Type B pancreatic cell (in vitro differentiated cells): Measurements from ENCODE around the gene TRMU. TPM values are rescaled to one million over a fixed set of nuclear protein-coding genes. Genes with fewer than 3 reads are reported as not detected.

ENCODE experiments used
- DNase-seq: peaks from one replicate; pipeline ENCODE4 v3.0.0; 2021; ENCODE audit warnings: mixed read lengths; ENCODE audit not compliant: unreplicated experiment; ENCODE audit errors: extremely low spot score
- H3K27ac Mint-ChIP-seq: 2 replicates; pipeline ENCODE4 v1.8.0; 2021; ENCODE audit warnings: mild to moderate bottlenecking, mixed read lengths
- H3K27me3 Mint-ChIP-seq: 2 replicates; pipeline ENCODE4 v1.8.0; 2021; ENCODE audit warnings: mixed read lengths
- H3K36me3 Mint-ChIP-seq: 2 replicates; pipeline ENCODE4 v1.8.0; 2021; ENCODE audit warnings: mixed read lengths
- H3K4me1 Mint-ChIP-seq: one replicate; pipeline ENCODE4 v1.8.0; 2021; ENCODE audit warnings: mixed read lengths; ENCODE audit not compliant: unreplicated experiment
- H3K4me3 Mint-ChIP-seq: 2 replicates; pipeline ENCODE4 v1.8.0; 2021; ENCODE audit warnings: mild to moderate bottlenecking, mixed read lengths
- H3K9me3 Mint-ChIP-seq: 2 replicates; pipeline ENCODE4 v1.8.0; 2021; ENCODE audit warnings: mixed read lengths
- total RNA-seq: library from RNA; stranded (reverse); gene quantifications from 2 replicates; pipeline ENCODE4 v1.2.1, GENCODE V29; 2021; ENCODE audit warnings: low replicate concordance
- TF ChIP-seq, protein P1 (sequence below): fragments of 200-600 bp; sonication (generic); conservative IDR thresholded peaks from 2 replicates; pipeline ENCODE4 v1.5.0; 2021; ENCODE audit warnings: antibody characterized with exemption, mild to moderate bottlenecking

The TRMU gene
- total RNA-seq, 1 donor from 2014 or later, result 68.4 TPM

DNA sequence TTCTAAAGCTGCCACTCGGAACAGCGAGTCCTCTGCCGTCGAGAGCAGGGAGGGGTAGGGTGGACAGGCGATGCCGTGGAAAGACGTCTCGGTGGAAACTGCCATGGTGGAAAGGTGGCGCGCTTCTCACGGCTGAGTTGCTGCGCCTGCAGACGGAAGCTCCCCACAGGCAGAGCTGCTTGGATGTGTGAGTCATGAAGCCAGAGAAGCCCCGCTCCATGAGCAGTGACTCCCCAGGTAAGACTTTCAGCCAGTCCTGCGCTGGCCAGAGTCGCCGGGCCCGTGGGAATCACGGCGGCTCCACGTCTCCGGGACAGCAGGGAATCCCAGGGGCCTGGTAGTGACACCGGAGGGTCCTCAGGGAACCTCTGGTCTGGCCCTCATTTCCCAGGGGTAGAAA, 4.0 kb upstream of the TRMU start:
- TF ChIP-seq, protein P1, sequence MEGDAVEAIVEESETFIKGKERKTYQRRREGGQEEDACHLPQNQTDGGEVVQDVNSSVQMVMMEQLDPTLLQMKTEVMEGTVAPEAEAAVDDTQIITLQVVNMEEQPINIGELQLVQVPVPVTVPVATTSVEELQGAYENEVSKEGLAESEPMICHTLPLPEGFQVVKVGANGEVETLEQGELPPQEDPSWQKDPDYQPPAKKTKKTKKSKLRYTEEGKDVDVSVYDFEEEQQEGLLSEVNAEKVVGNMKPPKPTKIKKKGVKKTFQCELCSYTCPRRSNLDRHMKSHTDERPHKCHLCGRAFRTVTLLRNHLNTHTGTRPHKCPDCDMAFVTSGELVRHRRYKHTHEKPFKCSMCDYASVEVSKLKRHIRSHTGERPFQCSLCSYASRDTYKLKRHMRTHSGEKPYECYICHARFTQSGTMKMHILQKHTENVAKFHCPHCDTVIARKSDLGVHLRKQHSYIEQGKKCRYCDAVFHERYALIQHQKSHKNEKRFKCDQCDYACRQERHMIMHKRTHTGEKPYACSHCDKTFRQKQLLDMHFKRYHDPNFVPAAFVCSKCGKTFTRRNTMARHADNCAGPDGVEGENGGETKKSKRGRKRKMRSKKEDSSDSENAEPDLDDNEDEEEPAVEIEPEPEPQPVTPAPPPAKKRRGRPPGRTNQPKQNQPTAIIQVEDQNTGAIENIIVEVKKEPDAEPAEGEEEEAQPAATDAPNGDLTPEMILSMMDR, result no peak
- Mint-ChIP-seq H3K27me3 (no peaks in the 10 kb centered on the region), H3K9me3 (no peaks in the 10 kb centered on the region), H3K27ac (no peak overlapping the region), H3K36me3 (peaks cover 2% of the 10 kb centered on the region), H3K4me3 (no peak overlapping the region), H3K4me1 (peaks cover 6% of the 10 kb centered on the region)
- DNase-seq, result no peak

DNA sequence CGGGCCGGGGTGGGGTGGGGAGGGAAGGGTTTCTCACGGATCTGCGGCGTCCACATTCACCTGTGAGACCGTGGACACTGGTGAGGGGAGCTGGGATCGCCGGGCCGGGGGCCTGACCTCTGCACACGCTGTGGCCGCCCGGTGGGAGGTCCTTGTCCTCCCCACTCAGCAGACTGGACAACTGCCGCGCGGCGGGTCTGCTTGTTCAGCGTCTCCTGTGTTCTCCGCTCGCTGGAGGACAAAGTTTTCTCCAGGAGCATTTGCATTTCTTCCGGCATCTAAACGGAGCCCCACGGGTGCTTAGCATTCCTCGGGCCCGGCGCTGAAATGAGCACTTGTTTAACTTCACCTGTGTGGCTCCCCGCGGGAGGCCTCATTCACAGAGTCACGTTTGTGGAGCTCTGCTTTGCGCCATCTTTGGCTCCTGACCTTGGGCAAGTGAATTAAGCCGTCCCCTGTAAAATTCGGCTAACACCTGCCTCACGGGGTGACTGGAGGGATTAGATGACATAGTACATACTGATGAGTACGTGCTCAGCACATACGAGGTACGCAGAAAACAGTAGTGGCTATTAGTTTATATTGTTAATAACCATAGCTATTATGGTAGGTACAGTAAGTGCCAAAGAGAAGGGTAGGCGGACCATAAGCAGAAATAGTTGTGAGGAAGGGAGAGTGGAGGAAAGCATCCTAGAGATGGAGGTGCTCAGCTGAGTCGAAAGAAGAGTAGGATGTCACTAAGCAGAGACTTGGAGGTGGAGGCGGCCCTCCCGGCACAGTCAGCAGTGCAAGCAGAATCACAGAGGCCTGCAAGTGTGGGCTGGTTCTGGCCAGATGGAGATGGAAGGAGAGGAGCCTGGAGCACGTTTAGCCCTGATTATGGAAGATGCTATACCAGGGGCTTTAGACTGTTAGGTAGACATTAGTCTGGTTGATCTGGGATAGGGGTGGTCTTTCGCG, 885 bp downstream of the TRMU start:
- Mint-ChIP-seq H3K27me3 (no peaks in the 10 kb centered on the region), H3K4me3 (peak overlapping the region; percentile 93), H3K4me1 (peaks cover 12% of the 10 kb centered on the region), H3K9me3 (no peaks in the 10 kb centered on the region), H3K36me3 (peaks cover 15% of the 10 kb centered on the region), H3K27ac (peak overlapping the region; percentile 79)
- no peak for DNase-seq
- TF ChIP-seq, protein P1, result no peak

DNA sequence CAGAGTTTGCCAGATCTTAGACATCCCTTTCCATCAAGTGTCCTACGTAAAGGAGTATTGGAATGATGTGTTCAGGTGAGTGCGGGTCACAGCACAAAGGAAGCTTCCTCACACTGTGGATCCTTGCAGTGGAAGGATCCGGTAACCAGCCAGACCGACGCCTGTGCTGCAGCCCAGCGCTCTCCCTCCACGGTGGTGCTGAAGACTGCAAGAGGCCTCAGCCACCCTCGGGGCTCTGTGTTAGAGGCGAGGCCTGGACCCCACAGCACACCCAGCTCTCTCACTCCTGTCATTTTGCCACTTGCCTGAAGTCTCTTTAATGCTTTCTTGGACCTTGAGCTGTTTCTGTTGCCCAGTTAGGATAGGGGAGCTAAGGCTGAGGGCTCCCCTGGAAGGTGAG, 2.4 kb downstream of the TRMU start:
- peaks cover 15% of the 10 kb centered on the region for H3K36me3 Mint-ChIP-seq
- no peak for DNase-seq
- peaks cover 12% of the 10 kb centered on the region for H3K4me1 Mint-ChIP-seq
- no peaks in the 10 kb centered on the region for H3K9me3 Mint-ChIP-seq
- no peaks in the 10 kb centered on the region for H3K27me3 Mint-ChIP-seq
- H3K4me3 Mint-ChIP-seq, result peak overlapping the region; percentile 6
- TF ChIP-seq, protein P1, result no peak
- H3K27ac Mint-ChIP-seq, result no peak overlapping the region

DNA sequence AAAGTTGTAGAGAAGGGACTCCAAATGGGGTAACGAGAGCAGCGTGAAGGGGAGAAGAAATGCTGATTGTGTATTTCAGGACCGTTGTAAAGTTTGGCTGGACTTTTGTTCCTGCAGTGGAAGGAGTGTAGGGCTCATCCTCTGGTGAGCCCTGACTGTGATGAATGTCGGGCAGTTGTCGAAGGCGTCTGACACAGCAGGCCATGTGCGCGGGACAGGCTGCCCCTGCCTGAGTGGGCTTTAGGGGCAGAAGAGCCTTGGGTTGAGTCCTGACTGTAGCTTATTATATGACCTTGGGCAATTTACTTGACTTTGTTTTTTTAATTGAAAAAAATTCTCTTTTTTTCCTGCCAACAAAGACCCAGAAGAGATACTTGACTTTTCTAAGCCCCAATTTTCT, 3.1 kb downstream of the TRMU start:
- Mint-ChIP-seq H3K36me3 (peaks cover 15% of the 10 kb centered on the region), H3K27ac (no peak overlapping the region), H3K27me3 (no peaks in the 10 kb centered on the region), H3K4me3 (no peak overlapping the region), H3K4me1 (peaks cover 12% of the 10 kb centered on the region), H3K9me3 (no peaks in the 10 kb centered on the region)
- DNase-seq, result no peak
- TF ChIP-seq, protein P1, result no peak

DNA sequence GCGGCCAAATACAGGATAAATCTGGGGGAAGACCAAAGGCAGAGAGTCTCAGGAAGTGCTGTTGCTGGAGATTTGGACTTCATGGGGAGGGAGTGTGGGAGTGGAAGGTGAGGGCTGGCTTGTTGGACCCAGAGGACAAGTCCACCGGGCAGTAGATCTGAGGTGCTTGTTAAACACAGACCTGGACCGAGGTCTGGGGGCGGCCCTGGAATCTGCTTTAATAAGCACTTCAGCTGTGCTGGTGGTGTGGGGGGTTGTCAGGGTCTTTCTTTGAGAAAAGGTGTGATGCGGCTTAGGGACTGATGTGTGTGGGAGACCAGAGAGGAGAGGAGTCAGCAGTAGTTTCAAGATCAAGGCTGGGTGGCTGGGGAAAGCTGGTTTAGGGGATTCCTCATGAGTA, 4.4 kb downstream of the TRMU start:
- H3K9me3 Mint-ChIP-seq, result no peaks in the 10 kb centered on the region
- H3K4me3 Mint-ChIP-seq, result peak overlapping the region; percentile 8
- no peak for DNase-seq
- peaks cover 20% of the 10 kb centered on the region for H3K36me3 Mint-ChIP-seq
- TF ChIP-seq, protein P1, result no peak
- no peak overlapping the region for H3K27ac Mint-ChIP-seq
- H3K27me3 Mint-ChIP-seq, result no peaks in the 10 kb centered on the region
- H3K4me1 Mint-ChIP-seq, result peaks cover 12% of the 10 kb centered on the region
